Measurements from ENCODE around the gene OTOP3. TPM values are rescaled to one million over a fixed set of nuclear protein-coding genes. Genes with fewer than 3 reads are reported as not detected.

The OTOP3 gene
- total and polyA plus RNA-seq, 2 donors (not counting 3 experiments of a cell fraction or from before 2014, with no cell fraction given), result not detected

DNA sequence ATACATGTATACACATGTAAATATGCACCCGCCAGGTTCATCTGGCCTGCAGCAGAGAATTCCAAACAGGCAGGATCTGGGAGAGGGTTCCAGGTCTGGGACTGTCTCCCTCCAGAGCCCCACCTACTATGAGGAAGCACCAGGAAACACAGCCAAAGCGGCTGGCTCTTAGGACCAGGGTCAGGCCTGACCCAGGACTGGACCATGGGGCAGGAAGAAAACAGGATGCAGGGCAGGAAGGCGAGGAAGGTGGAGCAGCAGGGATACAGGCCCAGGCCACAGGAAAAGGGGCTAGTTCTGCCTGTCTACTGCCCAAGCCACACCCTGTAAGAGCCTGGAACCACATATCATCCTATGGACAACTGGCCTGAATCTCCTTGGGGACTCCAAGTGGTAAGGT is 34.7 kb downstream of the OTOP3 start:
- no peak overlapping the region for H3K27ac ChIP-seq (ENCODE audit: insufficient read depth, low read depth, low read length)
- FAIRE-seq, result peak; percentile 80
- H3K9ac ChIP-seq (replicated peaks; ENCODE audit: extremely low read depth, insufficient read depth, low read length), result no peak overlapping the region
- H3K4me1 ChIP-seq (ENCODE audit: control insufficient read depth, extremely low read depth, insufficient read depth, low read length), result peaks cover 17% of the 10 kb centered on the region
- no peaks in the 10 kb centered on the region for H3K36me3 ChIP-seq (ENCODE audit: control insufficient read depth in 2 of 2, extremely low read depth in 1 of 2, insufficient read depth in 2 of 2, low read length in 2 of 2)
- intact Hi-C loops (cut with micrococcal nuclease), result no loop called here
- BruUV-seq (replicated peaks), result no TSS peak
- CTCF ChIA-PET, result interaction anchor here (6.9 kb wide), 1 partner anchor 9 kb away, joined by 63 read pairs; no protein-coding TSS in a partner anchor
- dilution Hi-C loops (cut with MboI; ENCODE audit: extremely low pct_ligation_motif_present, low sequenced_read_pairs), result no loop called here
- POLR2A ChIA-PET, result no interaction called here
- H3K27me3 ChIP-seq (ENCODE audit: control insufficient read depth in 2 of 2, insufficient read depth in 2 of 2, low read length in 2 of 2), result peaks cover 5% of the 10 kb centered on the region in 2 experiments
- no peak overlapping the region for H2AFZ ChIP-seq (ENCODE audit: low read depth, low read length)
- TF ChIP-seq JUN (IDR thresholded peaks at IDR 0.05; ENCODE audit: borderline replicate concordance, insufficient read depth, insufficient read length, low read depth), result no peak
- TF ChIP-seq, protein P1, sequence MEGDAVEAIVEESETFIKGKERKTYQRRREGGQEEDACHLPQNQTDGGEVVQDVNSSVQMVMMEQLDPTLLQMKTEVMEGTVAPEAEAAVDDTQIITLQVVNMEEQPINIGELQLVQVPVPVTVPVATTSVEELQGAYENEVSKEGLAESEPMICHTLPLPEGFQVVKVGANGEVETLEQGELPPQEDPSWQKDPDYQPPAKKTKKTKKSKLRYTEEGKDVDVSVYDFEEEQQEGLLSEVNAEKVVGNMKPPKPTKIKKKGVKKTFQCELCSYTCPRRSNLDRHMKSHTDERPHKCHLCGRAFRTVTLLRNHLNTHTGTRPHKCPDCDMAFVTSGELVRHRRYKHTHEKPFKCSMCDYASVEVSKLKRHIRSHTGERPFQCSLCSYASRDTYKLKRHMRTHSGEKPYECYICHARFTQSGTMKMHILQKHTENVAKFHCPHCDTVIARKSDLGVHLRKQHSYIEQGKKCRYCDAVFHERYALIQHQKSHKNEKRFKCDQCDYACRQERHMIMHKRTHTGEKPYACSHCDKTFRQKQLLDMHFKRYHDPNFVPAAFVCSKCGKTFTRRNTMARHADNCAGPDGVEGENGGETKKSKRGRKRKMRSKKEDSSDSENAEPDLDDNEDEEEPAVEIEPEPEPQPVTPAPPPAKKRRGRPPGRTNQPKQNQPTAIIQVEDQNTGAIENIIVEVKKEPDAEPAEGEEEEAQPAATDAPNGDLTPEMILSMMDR (IDR thresholded peaks at IDR 0.05; ENCODE audit: extremely low read depth in 1 of 2, insufficient read depth in 1 of 2, low read depth in 1 of 2, low read length in 2 of 2), result no peak
- no peak for TF ChIP-seq MYC (IDR thresholded peaks at IDR 0.05; ENCODE audit: low read depth, low read length)
- TF ChIP-seq, protein P2, sequence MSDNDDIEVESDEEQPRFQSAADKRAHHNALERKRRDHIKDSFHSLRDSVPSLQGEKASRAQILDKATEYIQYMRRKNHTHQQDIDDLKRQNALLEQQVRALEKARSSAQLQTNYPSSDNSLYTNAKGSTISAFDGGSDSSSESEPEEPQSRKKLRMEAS (IDR thresholded peaks at IDR 0.05; ENCODE audit: insufficient read depth, insufficient read length), result no peak
- TF ChIP-seq POLR2A (IDR thresholded peaks at IDR 0.05; ENCODE audit: low read depth, low read length), result no peak
- no peak for TF ChIP-seq FOS (IDR thresholded peaks at IDR 0.05; ENCODE audit: borderline replicate concordance, insufficient read depth, low read length)
- no peak for TF ChIP-seq GATA2 (IDR thresholded peaks at IDR 0.05; ENCODE audit: insufficient read depth, insufficient read length, low read depth, low read length)
- TF ChIP-seq POLR2AphosphoS5 (IDR thresholded peaks at IDR 0.05; ENCODE audit: insufficient read depth, low read depth, low read length), result no peak
- TF ChIP-seq EZH2 (IDR thresholded peaks at IDR 0.05; ENCODE audit: borderline replicate concordance, low read depth, low read length, severe bottlenecking), result no peak
- no peak overlapping the region for H3K4me3 ChIP-seq (replicated peaks in 1 of 3; ENCODE audit: insufficient read depth in 1 of 3, low read depth in 1 of 3, low read length in 3 of 3)
- peak; percentile 24 for DNase-seq (ENCODE audit: low read depth, low spot score)
- no peak overlapping the region for H3K4me2 ChIP-seq (ENCODE audit: insufficient read depth, low read length)
- H3K9me1 ChIP-seq (replicated peaks; ENCODE audit: control insufficient read depth, extremely low read depth, insufficient read depth, low read length), result no peaks in the 10 kb centered on the region
- no peaks in the 10 kb centered on the region for H3K9me3 ChIP-seq (replicated peaks; ENCODE audit: control insufficient read depth, insufficient read depth, low read length)
- no peaks in the 10 kb centered on the region for H3K79me2 ChIP-seq (ENCODE audit: control insufficient read depth, insufficient read depth, low read length)
- H4K20me1 ChIP-seq (replicated peaks; ENCODE audit: control insufficient read depth, extremely low read depth, insufficient read depth, low read length), result no peaks in the 10 kb centered on the region

All from endothelial cell of umbilical vein (primary cell).